ENCODE results near the gene ASCL4.

Gene ASCL4

GRCh38 chr12:107760207-107760808 is 14.2 kb upstream of the ASCL4 start:
- H3K4me3 ChIP-seq (ENCODE audit: low read depth, low read length) = peak overlapping the region; percentile 88
- no peaks in the 10 kb centered on the region for H3K27me3 ChIP-seq (replicated peaks)
- peaks cover 18% of the 10 kb centered on the region for H3K36me3 ChIP-seq (replicated peaks)
- no peak for DNase-seq
- TF ChIP-seq CTCF (IDR thresholded peaks at IDR 0.05; ENCODE audit: low read depth, low read length, missing control alignments) = no peak
- in situ Hi-C loops (cut with HindIII; ENCODE audit: low pct_ligation_motif_present, low sequenced_read_pairs) = no loop called here
- H3K27ac ChIP-seq = peak overlapping the region; percentile 82

DNA sequence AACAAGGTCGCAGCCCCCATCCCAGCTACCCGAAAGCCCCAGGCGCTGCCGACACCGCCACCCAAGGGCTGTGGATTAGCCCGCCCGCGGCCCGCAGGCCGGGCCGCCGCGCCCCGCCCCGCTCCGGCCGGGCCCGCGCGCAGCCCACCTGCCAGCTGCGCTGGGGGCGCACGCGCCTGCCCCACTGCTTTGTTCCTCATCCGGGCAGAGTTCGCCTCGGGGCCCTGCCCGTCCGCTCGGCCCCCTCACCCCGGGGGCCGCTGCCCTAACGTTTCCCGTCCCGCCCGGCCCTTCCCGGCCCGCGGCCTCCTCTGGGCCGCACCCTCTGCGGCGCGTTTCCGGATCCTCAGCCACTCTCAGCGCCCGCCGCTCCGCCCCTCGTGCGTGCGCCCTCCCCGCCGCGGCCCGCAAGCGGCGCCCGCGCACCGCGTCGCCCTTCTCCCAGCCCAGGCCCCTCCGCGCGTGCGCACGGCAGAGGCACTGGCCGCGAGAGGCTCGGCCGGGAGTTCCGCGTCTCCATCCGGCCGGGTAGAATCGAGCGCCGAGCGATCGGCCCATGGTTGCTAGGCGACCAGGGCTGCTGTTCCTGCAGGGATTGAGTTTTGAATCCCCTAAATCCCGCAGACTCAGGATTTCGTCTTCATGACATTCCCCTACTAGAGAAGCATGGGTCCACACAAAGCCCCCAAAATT is 13.5 kb upstream of the ASCL4 start, which contains the start of gene PRDM4:
PRDM4 (minus strand) TSS at position 329 of the 693 bp plus-strand sequence. CDS start 622 bp downstream, outside the sequence.
- Histone ChIP-seq H3K4me3 (ENCODE audit: low read depth, low read length) (peak within 1 kb of the TSS; percentile 88), H3K36me3 (replicated peaks) (peaks cover 15% of the 10 kb centered on the region), H3K27me3 (replicated peaks) (no peaks in the 10 kb centered on the region), H3K27ac (peak within 1 kb of the TSS; percentile 82)
- no peak for TF ChIP-seq CTCF (IDR thresholded peaks at IDR 0.05; ENCODE audit: low read depth, low read length, missing control alignments)
- peak; percentile 89 for DNase-seq
- in situ Hi-C loops (cut with HindIII; ENCODE audit: low pct_ligation_motif_present, low sequenced_read_pairs) = no loop called here

- Histone ChIP-seq H3K36me3 (replicated peaks) (peaks cover 9% of the 10 kb centered on the region), H3K4me3 (ENCODE audit: low read depth, low read length) (peak overlapping the region; percentile 72), H3K27me3 (replicated peaks) (no peaks in the 10 kb centered on the region), H3K27ac (no peak overlapping the region)
- no peak for TF ChIP-seq CTCF (IDR thresholded peaks at IDR 0.05; ENCODE audit: low read depth, low read length, missing control alignments)
- no peak for DNase-seq
- in situ Hi-C loops (cut with HindIII; ENCODE audit: low pct_ligation_motif_present, low sequenced_read_pairs) = no loop called here
Observed at GRCh38 chr12:107761502-107761904, 13.0 kb upstream of the ASCL4 start.

GRCh38 chr12:107762874-107763273 is 11.6 kb upstream of the ASCL4 start:
- in situ Hi-C loops (cut with HindIII; ENCODE audit: low pct_ligation_motif_present, low sequenced_read_pairs) = no loop called here
- no peak for DNase-seq

GRCh38 chr12:107764626-107765025 is 9.9 kb upstream of the ASCL4 start:
- H3K36me3 ChIP-seq (replicated peaks) = no peaks in the 10 kb centered on the region
- H3K27me3 ChIP-seq (replicated peaks) = no peaks in the 10 kb centered on the region
- in situ Hi-C loops (cut with HindIII; ENCODE audit: low pct_ligation_motif_present, low sequenced_read_pairs) = no loop called here
- no peak overlapping the region for H3K27ac ChIP-seq
- no peak for DNase-seq
- no peak overlapping the region for H3K4me3 ChIP-seq (ENCODE audit: low read depth, low read length)
- no peak for TF ChIP-seq CTCF (IDR thresholded peaks at IDR 0.05; ENCODE audit: low read depth, low read length, missing control alignments)

More at GRCh38 chr12:107762874-107763273, 11.6 kb upstream of the ASCL4 start:
- Histone ChIP-seq H3K27me3 (replicated peaks) (no peaks in the 10 kb centered on the region), H3K27ac (no peak overlapping the region), H3K36me3 (replicated peaks) (peaks cover 3% of the 10 kb centered on the region), H3K4me3 (ENCODE audit: low read depth, low read length) (no peak overlapping the region)
- TF ChIP-seq CTCF (IDR thresholded peaks at IDR 0.05; ENCODE audit: low read depth, low read length, missing control alignments) = no peak

Data from brain microvascular endothelial cell (primary cell).